Hepatocyte (in vitro differentiated cells): ENCODE measurements around the gene RPRD2. TPM values are rescaled to one million over a fixed set of nuclear protein-coding genes. Genes with fewer than 3 reads are reported as not detected.
A peak's percentile ranks its signal among the peaks of the same experiment; 100 is the strongest.

Experiments
- DNase-seq: peaks from one replicate; pipeline ENCODE4 v3.0.0-alpha.2; 2016; ENCODE audit warnings: low spot score
- H2AFZ ChIP-seq: fragments of 200-600 bp; sonication (generic); 2 replicates; pipeline ENCODE4 v1.6.0; 2016; ENCODE audit warnings: antibody characterized with exemption, mild to moderate bottlenecking
- H3K27ac ChIP-seq: fragments of 200-600 bp; sonication (generic); 2 replicates; pipeline ENCODE4 v1.5.1; 2016; ENCODE audit warnings: mild to moderate bottlenecking
- H3K27me3 ChIP-seq: fragments of 200-600 bp; sonication (generic); 2 replicates; pipeline ENCODE4 v1.6.1; 2016
- H3K36me3 ChIP-seq: fragments of 200-600 bp; sonication (generic); replicated peaks from 2 replicates; pipeline ENCODE4 v1.5.1; 2016; ENCODE audit warnings: low read depth; ENCODE audit not compliant: insufficient read depth
- H3K4me1 ChIP-seq: fragments of 200-600 bp; sonication (generic); 2 replicates; pipeline ENCODE4 v1.5.1; 2016; ENCODE audit warnings: mild to moderate bottlenecking, moderate library complexity; ENCODE audit not compliant: insufficient read depth
- H3K4me2 ChIP-seq: fragments of 200-600 bp; sonication (generic); 2 replicates; pipeline ENCODE4 v1.6.0; 2016
- H3K4me3 ChIP-seq: fragments of 200-600 bp; sonication (generic); 2 replicates; pipeline ENCODE4 v1.5.1; 2016; ENCODE audit warnings: mild to moderate bottlenecking
- H3K79me2 ChIP-seq: fragments of 200-600 bp; sonication (generic); 2 replicates; pipeline ENCODE4 v1.6.0; 2017; ENCODE audit warnings: mild to moderate bottlenecking
- H3K9me2 ChIP-seq: fragments of 200-600 bp; sonication (generic); replicated peaks from 2 replicates; pipeline ENCODE4 v1.6.0; 2017; ENCODE audit warnings: mild to moderate bottlenecking; ENCODE audit not compliant: insufficient read depth
- H3K9me3 ChIP-seq: fragments of 200-600 bp; sonication (generic); 2 replicates; pipeline ENCODE4 v1.5.1; 2016; ENCODE audit warnings: low read depth, mild to moderate bottlenecking
- H4K20me1 ChIP-seq: fragments of 200-600 bp; sonication (generic); 2 replicates; pipeline ENCODE4 v1.6.0; 2016; ENCODE audit warnings: mild to moderate bottlenecking; ENCODE audit not compliant: insufficient read depth, poor library complexity, severe bottlenecking
- EZH2 ChIP-seq: fragments of 200-600 bp; sonication (generic); IDR thresholded peaks from 2 replicates; pipeline ENCODE4 v1.6.1; 2016; ENCODE audit warnings: antibody characterized with exemption, mild to moderate bottlenecking, borderline replicate concordance
- EZH2phosphoT487 ChIP-seq: fragments of 200-600 bp; sonication (generic); IDR thresholded peaks from one replicate; pipeline ENCODE4 v1.6.1; 2018; ENCODE audit warnings: antibody characterized with exemption, mild to moderate bottlenecking, low read depth, moderate library complexity; ENCODE audit not compliant: unreplicated experiment, severe bottlenecking
- WGBS: methylation state at CpG from one replicate; pipeline ENCODE4 v1.1.6; 2016; ENCODE audit warnings: low lambda C conversion rate; ENCODE audit errors: missing lambda C conversion rate; 5-methylcytosine and 5-hydroxymethylcytosine counted together
- polyA plus RNA-seq: library from polyadenylated mRNA; unstranded; fragments of >200 nt; fragmentation: Nextera tagmentation; extraction: Ambion mirVana; gene quantifications from 2 replicates; pipeline ENCODE4 v1.2.1, GENCODE V29; 2016
- total RNA-seq: library from RNA; depleted of rRNA; stranded (reverse); fragments of >200 nt; gene quantifications from 2 replicates; pipeline ENCODE4 v1.2.3, GENCODE V29; 2014
- TF ChIP-seq, protein P1 (sequence below): fragments of 200-600 bp; sonication (generic); IDR thresholded peaks from 2 replicates; pipeline ENCODE4 v1.5.1; 2016; ENCODE audit warnings: antibody characterized with exemption, mild to moderate bottlenecking; ENCODE audit not compliant: poor library complexity

Gene RPRD2
- total and polyA plus RNA-seq, 2 experiments from 2014 or later, result 16.5 to 18.8 TPM

DNA sequence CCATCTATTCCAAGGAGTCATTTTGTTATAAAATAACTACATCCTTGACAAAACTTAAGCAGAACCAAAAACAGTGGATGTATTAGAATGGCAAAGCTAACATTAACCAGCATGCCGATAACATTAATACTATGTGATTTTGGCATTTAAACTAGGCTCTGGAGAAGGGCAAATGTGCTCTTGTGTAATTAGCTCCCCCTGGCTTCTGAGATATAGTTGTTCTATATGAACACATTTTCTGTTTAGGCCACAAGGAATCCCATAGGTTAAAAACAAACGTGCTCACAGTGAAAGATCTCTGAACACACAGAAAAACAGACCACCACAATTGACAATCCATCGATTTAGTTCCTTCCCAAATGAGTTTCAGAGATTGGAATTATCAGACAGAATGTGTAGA, 65.9 kb downstream of the RPRD2 start:
- Histone ChIP-seq H3K9me2 (no peaks in the 10 kb centered on the region), H3K36me3 (no peaks in the 10 kb centered on the region), H3K9me3 (no peaks in the 10 kb centered on the region), H3K27ac (no peak overlapping the region), H3K79me2 (peaks cover 45% of the 10 kb centered on the region), H3K4me1 (no peaks in the 10 kb centered on the region), H3K27me3 (no peaks in the 10 kb centered on the region), H3K4me3 (no peak overlapping the region), H2AFZ (no peak overlapping the region), H3K4me2 (no peak overlapping the region), H4K20me1 (no peaks in the 10 kb centered on the region)
- TF ChIP-seq, protein P1, sequence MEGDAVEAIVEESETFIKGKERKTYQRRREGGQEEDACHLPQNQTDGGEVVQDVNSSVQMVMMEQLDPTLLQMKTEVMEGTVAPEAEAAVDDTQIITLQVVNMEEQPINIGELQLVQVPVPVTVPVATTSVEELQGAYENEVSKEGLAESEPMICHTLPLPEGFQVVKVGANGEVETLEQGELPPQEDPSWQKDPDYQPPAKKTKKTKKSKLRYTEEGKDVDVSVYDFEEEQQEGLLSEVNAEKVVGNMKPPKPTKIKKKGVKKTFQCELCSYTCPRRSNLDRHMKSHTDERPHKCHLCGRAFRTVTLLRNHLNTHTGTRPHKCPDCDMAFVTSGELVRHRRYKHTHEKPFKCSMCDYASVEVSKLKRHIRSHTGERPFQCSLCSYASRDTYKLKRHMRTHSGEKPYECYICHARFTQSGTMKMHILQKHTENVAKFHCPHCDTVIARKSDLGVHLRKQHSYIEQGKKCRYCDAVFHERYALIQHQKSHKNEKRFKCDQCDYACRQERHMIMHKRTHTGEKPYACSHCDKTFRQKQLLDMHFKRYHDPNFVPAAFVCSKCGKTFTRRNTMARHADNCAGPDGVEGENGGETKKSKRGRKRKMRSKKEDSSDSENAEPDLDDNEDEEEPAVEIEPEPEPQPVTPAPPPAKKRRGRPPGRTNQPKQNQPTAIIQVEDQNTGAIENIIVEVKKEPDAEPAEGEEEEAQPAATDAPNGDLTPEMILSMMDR, result peak; percentile 29
- TF ChIP-seq EZH2, result no peak
- 90% methylated on average over 3 of the region's 3 CpGs for WGBS
- peak; percentile 7 for DNase-seq

GRCh38 chr1:150441121-150441520, 77.2 kb downstream of the RPRD2 start:
- H3K4me2 ChIP-seq, result no peak overlapping the region
- no peaks in the 10 kb centered on the region for H3K36me3 ChIP-seq
- DNase-seq, result no peak

DNA sequence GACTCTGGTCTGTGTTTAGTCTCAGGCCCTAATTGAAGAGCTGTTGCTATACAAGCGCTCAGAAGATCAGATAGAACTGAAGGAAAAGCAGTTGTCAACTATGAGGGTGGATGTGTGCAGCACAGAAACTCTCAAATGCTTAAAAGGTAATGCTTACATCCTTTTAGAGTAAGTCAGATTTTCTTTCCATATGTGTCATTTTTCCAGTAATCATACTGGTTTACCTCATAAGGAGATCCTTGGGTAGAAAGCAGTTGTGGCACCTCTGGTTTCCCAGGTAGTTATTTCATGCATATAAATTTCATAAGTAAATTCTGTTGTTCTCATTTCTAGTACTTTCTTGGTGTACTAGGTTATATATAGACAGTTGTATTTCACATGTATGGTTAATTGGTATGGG, 80.3 kb downstream of the RPRD2 start:
- DNase-seq, result no peak
- no peaks in the 10 kb centered on the region for H4K20me1 ChIP-seq
- peaks cover 6% of the 10 kb centered on the region for H3K79me2 ChIP-seq
- no peaks in the 10 kb centered on the region for H3K4me1 ChIP-seq
- H3K4me2 ChIP-seq, result no peak overlapping the region
- no peaks in the 10 kb centered on the region for H3K36me3 ChIP-seq
- H3K4me3 ChIP-seq, result no peak overlapping the region
- no peaks in the 10 kb centered on the region for H3K9me3 ChIP-seq
- WGBS, result 90% methylated on average over 1 of the region's 1 CpG
- H3K9me2 ChIP-seq, result no peaks in the 10 kb centered on the region
- no peak overlapping the region for H2AFZ ChIP-seq
- TF ChIP-seq EZH2phosphoT487, result no peak
- TF ChIP-seq EZH2, result no peak
- TF ChIP-seq, protein P1, result no peak
- no peak overlapping the region for H3K27ac ChIP-seq
- H3K27me3 ChIP-seq, result no peaks in the 10 kb centered on the region

More at GRCh38 chr1:150441121-150441520, 77.2 kb downstream of the RPRD2 start:
- Histone ChIP-seq H3K27me3 (no peaks in the 10 kb centered on the region), H3K79me2 (peaks cover 16% of the 10 kb centered on the region), H3K9me2 (no peaks in the 10 kb centered on the region), H4K20me1 (no peaks in the 10 kb centered on the region), H3K4me3 (no peak overlapping the region), H3K27ac (no peak overlapping the region), H3K4me1 (no peaks in the 10 kb centered on the region), H2AFZ (no peak overlapping the region), H3K9me3 (no peaks in the 10 kb centered on the region)
- TF ChIP-seq, protein P1, result no peak
- TF ChIP-seq EZH2phosphoT487 (no peak), EZH2 (no peak)
- 89% methylated on average over 2 of the region's 2 CpGs for WGBS

DNA sequence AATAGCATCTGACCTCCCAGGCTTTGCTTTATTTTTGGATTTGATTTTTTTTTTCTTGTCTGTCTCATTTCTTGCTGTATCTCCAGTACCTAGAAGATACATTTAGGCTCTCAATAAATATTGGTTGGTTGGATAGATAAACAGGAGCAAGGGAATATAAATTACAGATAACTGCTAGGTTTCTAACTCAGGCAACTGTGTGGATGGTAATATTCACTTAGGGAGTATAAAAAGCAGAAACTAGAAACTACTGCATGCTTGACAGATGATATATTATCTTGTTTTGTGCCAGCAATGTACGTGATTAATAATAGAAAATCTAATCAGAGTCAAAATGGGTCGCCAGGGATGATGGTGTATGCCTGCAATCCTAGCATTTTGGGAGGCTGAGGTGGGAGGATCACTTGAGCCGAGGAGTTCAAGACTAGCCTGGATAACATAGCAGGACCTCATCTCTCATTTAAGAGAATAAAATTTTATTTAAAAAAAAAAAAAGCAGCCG, 92.2 kb downstream of the RPRD2 start:
- H3K27ac ChIP-seq, result no peak overlapping the region
- no peaks in the 10 kb centered on the region for H3K36me3 ChIP-seq
- DNase-seq, result no peak
- WGBS, result 95% methylated on average over 4 of the region's 4 CpGs
- H3K9me2 ChIP-seq, result no peaks in the 10 kb centered on the region
- no peaks in the 10 kb centered on the region for H4K20me1 ChIP-seq
- no peaks in the 10 kb centered on the region for H3K27me3 ChIP-seq
- H2AFZ ChIP-seq, result no peak overlapping the region
- H3K4me3 ChIP-seq, result no peak overlapping the region
- H3K4me2 ChIP-seq, result no peak overlapping the region
- no peaks in the 10 kb centered on the region for H3K9me3 ChIP-seq
- no peaks in the 10 kb centered on the region for H3K4me1 ChIP-seq
- peaks cover under 1% of the 10 kb centered on the region for H3K79me2 ChIP-seq
- TF ChIP-seq, protein P1, result no peak
- TF ChIP-seq EZH2 (no peak), EZH2phosphoT487 (no peak)
